Measurements from ENCODE around the gene TBC1D16.

GRCh38 chr17:79943347-79944241, 92.1 kb downstream of the TBC1D16 start:
- TF ChIP-seq CTCF (IDR thresholded peaks at IDR 0.05; ENCODE audit: low read depth, low read length) (no peak), POLR2A (IDR thresholded peaks at IDR 0.05; ENCODE audit: extremely low read depth, insufficient read length) (no peak), MYC (IDR thresholded peaks at IDR 0.05; ENCODE audit: low read depth, low read length) (no peak)
- TF ChIP-seq, protein P1, sequence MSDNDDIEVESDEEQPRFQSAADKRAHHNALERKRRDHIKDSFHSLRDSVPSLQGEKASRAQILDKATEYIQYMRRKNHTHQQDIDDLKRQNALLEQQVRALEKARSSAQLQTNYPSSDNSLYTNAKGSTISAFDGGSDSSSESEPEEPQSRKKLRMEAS (IDR thresholded peaks at IDR 0.05; ENCODE audit: low read depth, low read length) = no peak
